Right ventricle myocardium superior (tissue), 1 donor: ENCODE data around the gene ZNF70. TPM values are rescaled to one million over a fixed set of nuclear protein-coding genes. Genes with fewer than 3 reads are reported as not detected.

Experiments
- ATAC-seq: fragments of 200-7000 bp; cut with Tn5 transposase; one replicate; pipeline ENCODE4 v1.9.1; 2020; ENCODE audit warnings: mild to moderate bottlenecking; ENCODE audit not compliant: poor library complexity
- DNase-seq: peaks from one replicate; pipeline ENCODE4 v3.0.0-alpha.2; 2020
- intact Hi-C: fragments of 100-400 bp; cut with DNase I; formaldehyde crosslinking; loops from one replicate; pipeline ENCODE4 v1.11.2; 2022
- long read RNA-seq: library from polyadenylated mRNA; unstranded; transcript quantifications from one replicate; pipeline ENCODE4 v2.0.0, GENCODE V29; 2021
- total RNA-seq: library from RNA; stranded (reverse); fragmentation: NEBNext Ultra II Directional; extraction: Animal tissue kit (Norgen Biotek cat#: 25700); gene quantifications from one replicate; pipeline ENCODE4 v1.2.1, GENCODE V29; 2021
- donor health status: DM: no; HTN: yes; CAD: no; lungs with severe emphysema.

ZNF70 gene
- 2.8 TPM for total RNA-seq
- long read RNA-seq, partial matches to known transcripts, result 0 of 4 reads
- long read RNA-seq, other reads (novel, unspliced or antisense), result 4 of 4 reads

DNA sequence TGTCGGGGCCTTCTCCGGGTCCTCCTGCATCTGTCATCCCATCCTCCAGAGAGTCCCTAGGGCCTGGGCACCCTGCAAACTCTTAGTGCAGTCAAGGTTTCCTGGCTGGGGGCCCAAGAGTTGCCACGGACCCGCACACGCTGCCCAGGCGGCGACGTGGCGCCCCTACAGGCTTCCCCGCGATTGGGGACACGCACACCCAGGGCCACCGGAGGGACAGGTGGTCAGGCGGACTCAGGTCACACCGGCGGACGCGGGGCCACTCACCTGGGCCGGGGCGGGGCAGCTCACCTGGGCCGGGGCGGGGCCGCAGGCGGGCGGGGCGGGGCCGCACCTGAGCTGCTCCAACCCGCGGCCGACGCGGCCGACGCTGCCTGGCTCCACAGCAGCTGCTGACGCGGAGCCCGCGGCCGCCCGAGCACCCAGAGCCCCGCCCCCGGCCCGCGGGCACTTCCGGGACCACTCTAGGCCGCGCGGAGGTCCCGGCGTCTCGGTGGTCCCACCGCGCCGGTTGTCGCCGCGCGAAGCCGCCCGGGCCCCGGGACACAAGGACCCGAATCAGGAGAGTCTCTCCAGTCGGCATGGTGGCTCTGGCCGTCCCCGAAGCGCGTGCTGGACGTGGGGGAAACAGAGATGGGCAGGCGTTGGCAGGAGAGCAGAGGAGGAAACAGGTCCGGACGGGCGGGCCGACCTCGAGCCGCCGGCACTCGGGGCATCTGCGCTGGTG lies at the start of gene ZNF70:
Gene ZNF70, minus strand, starts transcription at position 399 of the 727 bp plus-strand sequence. CDS start 5,972 bp downstream, outside the sequence.
- DNase-seq, result peak; percentile 93
- peak; percentile 97 for ATAC-seq
- intact Hi-C loops, result no loop called here

DNA sequence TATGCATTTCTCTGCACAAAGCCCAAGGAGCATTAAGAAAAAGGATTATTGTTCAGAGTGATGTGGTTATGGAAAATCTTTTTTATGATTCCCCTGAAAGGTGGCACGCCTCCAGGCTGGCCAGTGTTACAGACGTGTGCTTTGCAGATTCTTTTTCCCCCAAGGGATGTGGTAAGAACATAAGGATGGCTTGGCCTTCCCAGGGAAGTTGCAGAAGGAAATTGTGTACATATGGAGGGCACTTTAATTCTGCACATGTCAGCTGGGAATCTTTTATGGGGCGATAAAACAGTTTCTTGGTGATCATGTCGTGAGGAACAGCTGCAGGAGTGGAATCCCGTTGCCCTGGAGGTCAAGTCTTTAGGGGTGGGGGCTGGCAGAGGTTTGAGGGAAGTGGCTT lies 45.5 kb upstream of the ZNF70 start:
- DNase-seq (no peak), ATAC-seq (no peak)
- intact Hi-C loops, result no loop called here

GRCh38 chr22:23793326-23793725 lies 42.4 kb upstream of the ZNF70 start:
- DNase-seq (no peak), ATAC-seq (no peak)
- intact Hi-C loops, result no loop called here

DNA sequence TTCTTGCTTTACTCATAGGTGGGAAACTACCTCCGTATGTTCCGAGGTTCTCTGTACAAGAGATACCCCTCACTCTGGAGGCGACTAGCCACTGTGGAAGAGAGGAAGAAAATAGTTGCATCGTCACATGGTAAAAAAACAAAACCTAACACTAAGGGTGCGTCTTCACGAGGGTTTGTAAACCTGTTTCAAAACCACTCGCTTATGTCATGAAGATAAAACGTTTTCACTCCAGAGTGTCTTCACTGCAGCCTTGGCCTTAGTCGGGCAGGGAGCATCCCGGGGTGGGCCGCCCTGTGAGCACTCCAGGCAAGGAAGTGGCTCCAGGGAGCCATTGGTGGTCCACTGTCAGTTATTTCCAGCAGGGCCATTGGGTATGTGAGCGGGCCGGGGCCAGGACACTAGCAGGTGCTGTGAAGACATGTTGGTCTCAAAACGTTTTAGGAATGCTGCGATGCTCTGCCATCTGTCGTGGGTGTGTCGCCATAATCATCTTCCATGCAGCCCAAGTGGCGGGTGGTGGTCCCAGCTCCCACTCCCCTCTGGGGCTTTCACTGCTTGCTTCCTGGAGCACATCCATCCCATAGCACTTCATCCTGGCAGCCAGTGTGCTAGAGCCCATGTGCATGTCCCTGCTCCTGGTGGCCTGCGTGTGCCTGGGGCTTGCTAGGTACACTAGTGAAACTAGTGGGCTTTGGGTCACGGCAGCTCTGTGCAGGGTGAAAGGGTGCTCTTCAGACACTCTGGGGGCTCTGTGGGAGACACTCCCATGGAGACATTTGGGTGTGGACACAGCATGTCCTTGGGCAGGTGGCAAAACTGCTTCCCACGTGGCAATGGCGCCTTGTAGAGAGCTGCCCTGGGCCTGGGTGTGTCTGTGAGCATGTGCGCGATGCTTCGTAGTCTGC lies 41.1 kb upstream of the ZNF70 start:
- ATAC-seq, result no peak

DNA sequence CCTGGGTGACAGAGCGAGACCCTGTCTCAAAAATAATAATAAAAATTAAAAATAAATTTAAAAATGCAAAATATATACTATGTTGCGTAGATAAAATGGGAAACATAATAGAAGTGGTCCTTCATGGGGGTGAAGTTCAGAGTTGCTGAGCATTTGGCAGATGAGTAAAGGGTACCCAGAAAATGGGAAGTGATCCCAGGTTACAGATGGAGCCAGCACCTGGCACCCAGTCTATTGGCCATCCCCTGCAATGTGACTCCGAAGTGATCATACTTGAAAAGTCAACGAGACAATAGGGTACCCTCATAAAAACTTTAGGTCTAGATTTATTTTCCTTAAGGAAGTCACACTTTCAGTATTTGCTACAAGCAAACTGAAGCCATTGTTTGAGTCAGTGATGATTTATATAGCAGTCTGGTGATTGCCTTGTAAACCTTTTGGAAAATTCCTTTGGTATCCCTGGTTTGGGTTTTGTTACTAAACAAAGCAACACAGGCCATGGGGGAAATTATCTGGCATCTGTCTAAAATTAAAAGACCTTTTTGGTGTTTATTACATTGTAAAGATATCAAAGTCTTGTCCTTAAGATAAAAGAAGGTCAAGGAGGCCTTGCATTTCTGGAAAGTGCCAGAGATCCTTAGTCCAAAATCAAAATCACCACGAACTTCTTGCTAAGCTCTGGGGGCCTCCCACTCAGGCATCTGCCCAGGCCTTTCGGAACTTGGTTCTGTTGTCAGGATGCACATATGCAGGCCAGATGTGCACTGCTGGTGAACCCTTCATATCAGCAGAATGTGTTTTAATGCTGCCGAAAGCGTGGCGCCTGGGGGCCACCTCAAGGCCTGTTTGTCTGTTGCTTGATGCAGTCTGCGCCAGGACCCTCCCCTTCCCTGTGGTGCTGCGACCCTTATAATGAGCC lies 40.2 kb upstream of the ZNF70 start:
- no peak for ATAC-seq
- DNase-seq, result peak; percentile 72
- intact Hi-C loops, result no loop called here

More for the DNA sequence above, 41.1 kb upstream of the ZNF70 start:
- DNase-seq, result no peak
- intact Hi-C loops, result no loop called here

- ATAC-seq, result no peak
- DNase-seq, result no peak
- intact Hi-C loops, result no loop called here
These were observed 38.7 kb upstream of the ZNF70 start for GRCh38 chr22:23789638-23790037.

DNA sequence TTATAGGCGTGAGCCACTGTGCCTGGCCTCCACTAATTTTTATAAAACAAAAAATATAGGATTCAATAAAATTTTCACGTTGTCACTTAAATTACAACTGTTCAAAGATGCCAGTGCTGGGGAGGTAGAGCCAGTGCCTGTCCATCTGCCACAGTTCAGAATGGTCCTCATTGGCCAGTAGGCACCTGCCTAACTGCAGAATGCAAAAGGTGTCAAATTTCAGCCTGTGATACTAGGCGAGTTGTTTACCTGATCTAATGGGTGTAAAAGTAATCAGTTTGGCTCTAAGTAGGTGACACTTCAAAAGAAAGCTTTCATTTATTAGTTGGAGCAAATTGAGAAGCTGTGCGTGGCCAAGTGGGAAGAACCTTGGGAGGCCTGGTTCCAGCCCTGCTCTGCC lies 38.2 kb upstream of the ZNF70 start:
- DNase-seq (no peak), ATAC-seq (no peak)
- intact Hi-C loops, result no loop called here

- DNase-seq, result no peak
- intact Hi-C loops, result no loop called here
- no peak for ATAC-seq
These were observed 37.0 kb upstream of the ZNF70 start for GRCh38 chr22:23787910-23788309.

- DNase-seq (no peak), ATAC-seq (no peak)
- intact Hi-C loops, result no loop called here
These were observed 36.6 kb upstream of the ZNF70 start for GRCh38 chr22:23787600-23787896.

GRCh38 chr22:23786752-23787599 lies 36.1 kb upstream of the ZNF70 start, which contains the start of gene SMARCB1:
Gene SMARCB1, plus strand, starts transcription at chr22:23786966. Its CDS starts 204 bp downstream, at chr22:23787170.
- ATAC-seq (peak; percentile 96), DNase-seq (peak; percentile 96)
- intact Hi-C loops, result no loop called here

DNA sequence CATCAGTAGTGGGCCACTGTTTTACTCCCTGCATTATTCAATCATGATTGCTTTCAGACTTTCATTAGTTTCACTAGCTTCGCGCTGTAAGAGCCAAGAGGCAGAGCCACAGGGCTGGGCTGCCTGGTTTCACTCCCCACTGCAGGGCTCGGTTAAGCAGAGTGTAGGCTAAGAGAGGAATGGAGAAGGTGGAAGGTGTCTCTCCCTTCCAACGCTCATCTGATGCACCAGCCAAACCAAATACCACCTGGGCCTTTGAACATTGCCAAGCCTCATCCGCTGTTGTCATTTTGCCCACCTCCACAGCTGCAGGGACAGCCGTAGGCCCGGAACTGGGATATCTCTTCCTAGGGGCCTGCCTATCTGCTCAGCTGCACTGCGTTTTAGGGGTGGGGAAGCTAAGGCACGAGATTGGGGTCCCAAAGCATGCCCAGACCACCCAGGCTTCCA lies 35.4 kb upstream of the ZNF70 start:
- ATAC-seq (peak; percentile 3), DNase-seq (no peak)
- intact Hi-C loops, result no loop called here

GRCh38 chr22:23784215-23784732 lies 33.4 kb upstream of the ZNF70 start:
- ATAC-seq (no peak), DNase-seq (no peak)
- intact Hi-C loops, result no loop called here

DNA sequence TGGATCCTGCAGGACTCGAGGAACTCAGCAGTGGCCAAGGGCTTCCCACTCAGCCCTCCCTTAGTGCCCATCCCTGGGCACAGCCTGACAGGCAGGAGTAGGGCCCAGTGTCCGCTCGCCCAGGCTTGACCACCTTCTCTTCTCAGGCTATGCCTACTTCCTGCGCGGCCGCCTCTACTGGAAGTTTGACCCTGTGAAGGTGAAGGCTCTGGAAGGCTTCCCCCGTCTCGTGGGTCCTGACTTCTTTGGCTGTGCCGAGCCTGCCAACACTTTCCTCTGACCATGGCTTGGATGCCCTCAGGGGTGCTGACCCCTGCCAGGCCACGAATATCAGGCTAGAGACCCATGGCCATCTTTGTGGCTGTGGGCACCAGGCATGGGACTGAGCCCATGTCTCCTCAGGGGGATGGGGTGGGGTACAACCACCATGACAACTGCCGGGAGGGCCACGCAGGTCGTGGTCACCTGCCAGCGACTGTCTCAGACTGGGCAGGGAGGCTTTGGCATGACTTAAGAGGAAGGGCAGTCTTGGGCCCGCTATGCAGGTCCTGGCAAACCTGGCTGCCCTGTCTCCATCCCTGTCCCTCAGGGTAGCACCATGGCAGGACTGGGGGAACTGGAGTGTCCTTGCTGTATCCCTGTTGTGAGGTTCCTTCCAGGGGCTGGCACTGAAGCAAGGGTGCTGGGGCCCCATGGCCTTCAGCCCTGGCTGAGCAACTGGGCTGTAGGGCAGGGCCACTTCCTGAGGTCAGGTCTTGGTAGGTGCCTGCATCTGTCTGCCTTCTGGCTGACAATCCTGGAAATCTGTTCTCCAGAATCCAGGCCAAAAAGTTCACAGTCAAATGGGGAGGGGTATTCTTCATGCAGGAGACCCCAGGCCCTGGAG lies 32.6 kb upstream of the ZNF70 start:
- no peak for DNase-seq
- intact Hi-C loops, result no loop called here
- ATAC-seq, result no peak

DNA sequence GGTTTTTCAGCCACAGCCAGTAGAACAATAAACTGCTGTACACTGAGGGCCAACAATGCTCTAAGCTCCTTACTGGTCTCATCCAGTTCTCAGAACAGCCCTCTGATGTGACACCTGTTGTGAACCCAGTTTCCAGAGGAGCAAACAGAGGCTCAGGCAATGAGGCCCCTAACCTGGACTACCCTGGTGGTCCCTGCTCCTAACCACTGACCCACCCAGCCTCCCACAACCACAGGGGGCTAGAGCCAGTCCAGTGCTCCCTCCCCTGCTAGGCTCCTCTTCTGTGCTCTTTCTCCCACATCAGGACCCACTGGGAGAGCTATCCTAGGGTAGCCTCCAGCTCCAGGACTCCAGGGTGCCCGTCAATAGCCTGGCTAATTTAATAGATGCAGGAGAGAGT lies 31.8 kb upstream of the ZNF70 start:
- intact Hi-C loops, result no loop called here
- no peak for ATAC-seq
- DNase-seq, result no peak

DNA sequence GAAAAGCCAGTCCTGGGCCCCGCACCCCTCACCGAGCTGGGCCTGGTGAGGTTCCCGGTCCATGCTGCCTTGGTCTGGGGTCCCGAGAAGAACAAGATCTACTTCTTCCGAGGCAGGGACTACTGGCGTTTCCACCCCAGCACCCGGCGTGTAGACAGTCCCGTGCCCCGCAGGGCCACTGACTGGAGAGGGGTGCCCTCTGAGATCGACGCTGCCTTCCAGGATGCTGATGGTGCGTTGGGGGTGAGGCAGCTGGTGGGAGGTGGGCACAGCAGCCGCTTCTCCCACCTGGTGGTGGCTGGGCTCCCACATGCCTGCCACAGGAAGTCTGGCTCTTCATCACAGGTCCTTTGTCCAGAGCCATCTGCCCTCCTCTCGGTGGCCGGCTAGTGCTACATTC lies 31.3 kb upstream of the ZNF70 start:
- DNase-seq (no peak), ATAC-seq (no peak)
- intact Hi-C loops, result no loop called here

- no peak for DNase-seq
These were observed 30.7 kb upstream of the ZNF70 start for GRCh38 chr22:23781511-23782183.

More at GRCh38 chr22:23781511-23782183, 30.7 kb upstream of the ZNF70 start:
- ATAC-seq, result no peak
- intact Hi-C loops, result no loop called here
